ENCODE results near the gene GSE1. TPM values are rescaled to one million over a fixed set of nuclear protein-coding genes. Genes with fewer than 3 reads are reported as not detected.

The GSE1 gene
- total RNA-seq, 4 donors from 2014 or later, result 54.2 to 155 (median 71.9) TPM

DNA sequence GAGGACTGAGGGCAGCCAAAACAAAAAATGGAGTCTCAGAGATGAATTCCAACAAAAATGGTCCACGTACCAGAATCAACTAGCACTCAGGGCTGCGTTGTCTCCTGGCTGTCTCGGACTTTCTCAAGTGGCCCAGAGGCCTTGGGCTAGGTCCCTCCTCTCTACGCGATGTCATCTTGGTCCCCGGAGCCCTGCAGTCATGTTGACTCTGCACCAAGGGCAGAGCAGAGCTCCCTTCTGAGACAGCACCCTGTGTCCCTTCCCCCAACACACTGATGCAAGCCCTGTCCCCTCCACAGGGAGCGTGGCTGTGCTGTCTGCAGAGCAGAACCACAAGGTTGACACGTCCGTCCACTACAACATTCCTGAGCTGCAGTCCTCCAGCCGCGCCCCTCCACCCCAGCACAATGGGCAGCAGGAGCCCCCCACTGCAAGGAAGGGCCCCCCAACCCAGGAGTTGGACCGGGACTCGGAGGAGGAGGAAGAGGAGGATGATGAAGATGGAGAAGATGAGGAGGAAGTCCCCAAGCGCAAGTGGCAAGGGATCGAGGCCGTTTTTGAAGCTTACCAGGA, 54.8 kb downstream of the GSE1 start:
- DNase-seq, result no peak
- Histone ChIP-seq H3K4me3 (replicated peaks in 1 of 3) (no peak overlapping the region), H3K4me1 (no peaks in the 10 kb centered on the region), H3K36me3 (peaks cover 87 to 88% of the 10 kb centered on the region in 2 donors), H3K9me3 (no peaks in the 10 kb centered on the region), H3K27ac (no peak overlapping the region), H3K27me3 (no peaks in the 10 kb centered on the region)
- 88% methylated on average over 16 of the region's 16 CpGs for WGBS, 2 donors
- TF ChIP-seq POLR2A (IDR thresholded peaks at IDR 0.05), result no peak
- TF ChIP-seq, protein P1, sequence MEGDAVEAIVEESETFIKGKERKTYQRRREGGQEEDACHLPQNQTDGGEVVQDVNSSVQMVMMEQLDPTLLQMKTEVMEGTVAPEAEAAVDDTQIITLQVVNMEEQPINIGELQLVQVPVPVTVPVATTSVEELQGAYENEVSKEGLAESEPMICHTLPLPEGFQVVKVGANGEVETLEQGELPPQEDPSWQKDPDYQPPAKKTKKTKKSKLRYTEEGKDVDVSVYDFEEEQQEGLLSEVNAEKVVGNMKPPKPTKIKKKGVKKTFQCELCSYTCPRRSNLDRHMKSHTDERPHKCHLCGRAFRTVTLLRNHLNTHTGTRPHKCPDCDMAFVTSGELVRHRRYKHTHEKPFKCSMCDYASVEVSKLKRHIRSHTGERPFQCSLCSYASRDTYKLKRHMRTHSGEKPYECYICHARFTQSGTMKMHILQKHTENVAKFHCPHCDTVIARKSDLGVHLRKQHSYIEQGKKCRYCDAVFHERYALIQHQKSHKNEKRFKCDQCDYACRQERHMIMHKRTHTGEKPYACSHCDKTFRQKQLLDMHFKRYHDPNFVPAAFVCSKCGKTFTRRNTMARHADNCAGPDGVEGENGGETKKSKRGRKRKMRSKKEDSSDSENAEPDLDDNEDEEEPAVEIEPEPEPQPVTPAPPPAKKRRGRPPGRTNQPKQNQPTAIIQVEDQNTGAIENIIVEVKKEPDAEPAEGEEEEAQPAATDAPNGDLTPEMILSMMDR (IDR thresholded peaks at IDR 0.05), result no peak
- intact Hi-C loops (cut with DNase I), result no loop called here

DNA sequence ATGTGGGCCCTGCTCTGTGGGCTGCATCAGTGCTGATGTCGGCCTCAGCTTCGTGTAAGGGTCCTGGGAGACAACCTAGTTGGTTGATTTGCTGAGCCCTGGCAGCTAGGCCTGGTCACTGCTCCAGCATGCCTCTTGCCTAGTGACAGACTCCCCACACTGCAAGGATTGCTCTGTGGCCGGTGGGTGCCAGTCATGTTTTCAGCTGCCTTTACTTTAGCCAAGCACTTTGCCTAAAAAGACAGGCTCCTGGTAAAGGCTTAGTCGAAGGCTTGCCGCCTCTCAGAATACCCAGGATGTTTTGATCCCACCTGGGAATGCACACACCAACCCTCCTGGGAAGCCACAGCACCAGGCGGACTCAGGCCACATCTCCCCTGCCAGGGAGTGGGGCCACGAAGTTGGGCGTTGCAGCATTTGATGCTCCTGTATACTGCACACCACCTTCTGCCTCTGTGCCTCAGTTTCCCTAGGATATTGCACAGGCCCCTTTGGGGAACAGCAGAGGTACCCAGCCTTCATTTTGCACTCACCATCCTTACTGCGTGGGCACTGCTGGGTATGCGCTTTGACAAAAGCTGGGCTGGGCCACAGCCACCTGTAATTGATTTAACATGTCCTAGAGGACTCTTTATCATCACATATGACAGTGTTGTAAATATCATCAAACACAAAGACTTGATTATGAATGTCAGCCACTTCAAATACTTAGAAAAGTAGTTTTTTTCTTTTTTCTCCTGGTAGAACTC, 55.7 kb downstream of the GSE1 start:
- Histone ChIP-seq H3K4me1 (peaks cover 0 to under 1% of the 10 kb centered on the region in 2 donors), H3K36me3 (peaks cover 80 to 81% of the 10 kb centered on the region in 2 donors), H3K4me3 (replicated peaks in 1 of 3) (no peak overlapping the region), H3K27ac (no peak overlapping the region), H3K9me3 (no peaks in the 10 kb centered on the region), H3K27me3 (no peaks in the 10 kb centered on the region)
- intact Hi-C loops (cut with DNase I), result no loop called here
- TF ChIP-seq, protein P1 (IDR thresholded peaks at IDR 0.05), result no peak
- TF ChIP-seq POLR2A (IDR thresholded peaks at IDR 0.05), result no peak
- WGBS, 2 donors, result 96 to 98% methylated on average over 5 to 7 of the region's 10 CpGs
- DNase-seq, result no peak

DNA sequence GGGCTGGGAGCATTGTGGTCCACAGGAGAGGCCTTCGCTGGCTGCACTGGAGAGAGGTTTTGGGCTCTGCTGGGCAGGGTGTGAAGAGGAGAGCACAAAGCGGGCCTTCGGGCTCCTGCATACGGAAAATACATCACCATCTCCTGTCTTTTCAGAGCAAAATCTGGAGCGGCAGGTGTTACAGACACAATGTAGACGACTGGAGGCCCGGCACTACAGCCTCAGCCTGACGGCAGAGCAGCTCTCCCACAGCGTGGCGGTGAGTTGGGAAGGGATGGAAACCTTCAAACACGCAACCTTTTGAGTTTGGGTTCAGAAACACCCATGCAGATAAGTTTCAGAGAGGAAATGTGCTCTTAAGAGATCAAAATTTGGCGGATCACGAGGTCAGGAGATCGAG, 57.7 kb downstream of the GSE1 start:
- Histone ChIP-seq H3K4me1 (peaks cover 0 to 5% of the 10 kb centered on the region in 2 donors), H3K27me3 (no peaks in the 10 kb centered on the region), H3K4me3 (replicated peaks in 1 of 3) (no peak overlapping the region), H3K27ac (no peak overlapping the region), H3K36me3 (peaks cover 74 to 75% of the 10 kb centered on the region in 2 donors), H3K9me3 (no peaks in the 10 kb centered on the region)
- 97% methylated on average over 14 of the region's 14 CpGs for WGBS, 2 donors
- intact Hi-C loops (cut with DNase I), result no loop called here
- no peak for DNase-seq
- TF ChIP-seq POLR2A (IDR thresholded peaks at IDR 0.05), result no peak
- TF ChIP-seq, protein P1 (IDR thresholded peaks at IDR 0.05), result no peak

DNA sequence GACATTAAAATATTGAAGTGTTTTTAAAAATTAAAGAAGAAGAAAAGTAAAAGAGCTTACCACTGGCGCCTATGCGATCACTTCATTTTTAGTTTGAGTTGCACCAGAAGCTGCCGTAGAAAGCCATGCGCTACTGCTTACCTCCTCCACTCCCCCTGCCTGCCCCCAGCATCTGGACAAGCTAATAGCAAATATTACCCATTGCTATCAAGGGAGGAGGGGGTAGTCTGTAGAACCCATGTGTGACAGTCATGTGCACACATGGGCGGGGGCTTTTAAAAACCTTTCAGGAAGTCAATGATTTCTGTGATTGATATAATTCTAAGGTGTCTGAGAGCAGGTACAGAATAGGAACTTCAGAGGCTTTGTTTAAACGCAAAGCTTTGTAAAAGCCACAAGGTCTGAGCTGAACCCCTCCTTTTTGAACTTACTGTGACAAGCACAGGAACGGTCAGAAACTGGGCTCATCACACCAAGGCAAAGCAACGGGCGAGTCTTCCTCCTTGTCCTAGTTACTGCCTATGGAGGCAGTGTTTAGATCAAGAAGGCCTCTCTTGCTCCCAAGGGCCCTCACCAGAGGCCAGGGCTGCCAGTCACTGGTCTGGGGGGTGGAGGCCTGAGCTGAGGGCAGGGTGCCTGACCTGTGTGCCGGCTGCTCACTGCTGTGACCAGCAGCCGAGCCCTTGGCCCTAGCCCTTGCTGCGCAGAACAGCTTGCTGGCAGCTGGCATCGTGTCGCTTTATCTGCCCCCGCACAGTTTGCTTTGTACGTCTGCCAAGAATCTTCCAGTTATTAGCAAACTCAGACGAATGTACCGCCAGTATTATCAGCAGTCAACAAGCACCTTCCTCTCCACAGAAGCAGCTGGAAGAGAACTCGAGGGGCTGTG, 60.7 kb downstream of the GSE1 start:
- 78 to 86% methylated on average over 19 of the region's 19 CpGs for WGBS, 2 donors
- H3K27ac ChIP-seq, result no peak overlapping the region
- intact Hi-C loops (cut with DNase I), result no loop called here

More for the DNA sequence above, 60.7 kb downstream of the GSE1 start:
- H3K4me3 ChIP-seq (replicated peaks in 1 of 3), result no peak overlapping the region
- H3K4me1 ChIP-seq, result peaks cover 5 to 10% of the 10 kb centered on the region in 2 donors
- TF ChIP-seq POLR2A (IDR thresholded peaks at IDR 0.05), result no peak
- TF ChIP-seq, protein P1 (IDR thresholded peaks at IDR 0.05), result no peak
- no peaks in the 10 kb centered on the region for H3K9me3 ChIP-seq
- peaks cover 47 to 51% of the 10 kb centered on the region in 2 donors for H3K36me3 ChIP-seq
- H3K27me3 ChIP-seq, result no peaks in the 10 kb centered on the region
- no peak for DNase-seq

Measured in thyroid gland (tissue), 4 donors.